HG03103 (cell line): Measurements from ENCODE around the gene UPF3A.
"Not testable (repeated sequence)": the region's sequence is repeated elsewhere in the genome, so short reads cannot be mapped to it uniquely, and the experiment has no call there.

Experiments used
- ATAC-seq: cut with Tn5 transposase; IDR thresholded peaks from one replicate; pipeline ENCODE4 v1.9.1; 2021; ENCODE audit warnings: low read depth; ENCODE audit not compliant: unreplicated experiment

Gene UPF3A

GRCh38 chr13:114328595-114328994 lies 47.2 kb downstream of the UPF3A start:
- no peak for ATAC-seq

- no peak for ATAC-seq
Measured at GRCh38 chr13:114330086-114330485, 48.7 kb downstream of the UPF3A start.

DNA sequence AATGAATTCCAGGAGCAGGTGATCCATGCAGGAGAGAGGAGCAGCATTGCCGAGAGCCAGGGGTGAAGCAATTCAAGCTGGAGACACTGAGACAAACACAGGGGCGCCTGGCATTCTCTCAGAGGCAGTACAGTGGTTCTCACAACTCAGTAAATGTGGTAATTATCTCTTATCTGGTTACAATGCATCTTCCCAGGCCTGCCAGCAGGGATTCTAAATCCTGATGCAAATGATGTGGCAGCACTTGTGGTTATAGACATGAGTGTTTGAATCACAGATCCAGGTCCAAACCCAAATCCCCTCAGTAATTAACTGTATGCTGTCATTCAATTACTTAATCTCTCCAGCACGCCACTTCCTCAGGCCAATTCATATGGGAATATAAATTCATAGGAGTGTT lies 52.5 kb downstream of the UPF3A start:
- ATAC-seq: not testable (repeated sequence)

GRCh38 chr13:114334305-114335053 lies 53.1 kb downstream of the UPF3A start:
- ATAC-seq: no peak

GRCh38 chr13:114336457-114336856 lies 55.1 kb downstream of the UPF3A start:
- ATAC-seq: not testable (repeated sequence)

- no peak for ATAC-seq
Measured at GRCh38 chr13:114338959-114339358, 57.6 kb downstream of the UPF3A start.

GRCh38 chr13:114339857-114340534 lies 58.6 kb downstream of the UPF3A start:
- no peak for ATAC-seq

DNA sequence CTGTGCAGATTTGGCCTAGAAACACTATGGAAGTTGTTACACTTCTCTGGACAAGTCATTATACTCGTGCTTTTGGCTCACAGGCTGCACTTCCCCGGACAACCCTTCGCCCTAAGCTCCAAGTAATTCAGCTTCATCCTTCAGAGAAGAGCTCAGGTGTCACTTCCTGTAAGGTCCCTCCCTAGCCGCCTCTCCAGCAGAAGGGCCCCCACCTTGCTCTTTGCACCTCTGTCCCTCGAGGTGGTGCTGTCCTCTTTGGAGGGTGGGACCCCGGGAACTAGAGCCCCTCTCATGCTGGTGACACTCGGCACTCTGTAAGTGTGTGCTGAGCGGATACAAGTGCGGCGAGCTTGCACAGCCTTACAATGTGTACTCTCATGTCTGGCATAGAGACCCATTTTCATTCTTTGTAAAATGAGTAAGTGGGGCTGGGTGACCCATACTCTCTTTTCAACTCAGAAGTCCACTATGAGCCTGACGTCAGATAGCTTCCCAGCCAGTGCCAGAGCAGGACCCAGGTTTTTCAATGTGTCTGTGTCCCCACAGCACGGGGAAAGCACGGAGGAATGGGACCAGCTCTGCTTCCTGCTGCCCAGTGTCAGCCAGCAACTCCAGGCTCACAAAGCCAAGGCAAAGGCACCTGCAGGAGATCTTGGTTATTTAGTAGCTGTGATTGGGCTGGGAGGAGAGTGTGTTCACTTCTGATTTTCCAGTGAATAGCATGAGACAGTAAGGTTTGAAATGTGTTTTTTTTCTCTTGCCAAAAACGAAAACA lies 59.8 kb downstream of the UPF3A start:
- no peak for ATAC-seq

- ATAC-seq: not testable (repeated sequence)
Measured at GRCh38 chr13:114347256-114347655, 65.9 kb downstream of the UPF3A start.

DNA sequence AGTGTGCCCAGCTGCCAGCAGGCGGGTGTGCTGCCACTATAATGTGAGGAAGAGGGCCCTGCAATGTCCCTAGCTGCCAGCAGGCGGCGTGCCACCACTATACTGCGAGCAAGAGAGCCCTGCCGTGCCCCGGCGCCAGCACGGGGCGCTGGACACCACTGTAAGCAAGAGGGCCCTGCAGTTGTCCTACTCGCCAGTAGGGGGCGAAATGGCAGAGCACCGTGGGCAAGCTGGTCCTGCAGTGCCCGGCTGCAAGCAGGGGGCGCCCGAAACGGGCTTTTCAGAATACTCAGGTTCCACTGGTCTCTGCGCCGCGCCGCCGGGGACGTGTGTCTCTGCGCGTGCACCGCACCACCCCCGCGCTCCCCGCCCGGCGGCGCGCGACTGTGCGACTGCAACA lies 71.4 kb downstream of the UPF3A start:
- ATAC-seq: not testable (repeated sequence)

DNA sequence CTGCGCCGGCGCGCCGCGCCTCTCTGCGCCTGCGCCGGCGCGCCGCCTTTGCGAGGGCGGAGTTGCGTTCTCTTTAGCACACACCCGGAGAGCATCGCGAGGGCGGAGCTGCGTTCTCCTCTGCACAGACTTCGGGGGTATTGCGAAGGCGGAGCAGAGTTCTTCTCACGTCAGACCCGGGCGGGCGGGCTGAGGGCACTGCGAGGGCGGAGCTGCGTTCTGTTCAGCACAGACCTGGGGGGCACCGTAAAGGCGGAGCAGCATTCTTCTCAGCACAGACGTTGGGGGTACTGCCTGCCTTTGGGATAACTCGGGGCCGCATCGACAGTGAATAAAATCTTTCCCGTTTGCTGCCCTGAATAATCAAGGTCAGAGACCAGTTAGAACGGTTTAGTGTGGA lies 72.0 kb downstream of the UPF3A start:
- ATAC-seq: not testable (repeated sequence)
